Right lung (tissue), 5 donors: Measurements from ENCODE around the gene CCDC74A. TPM values are rescaled to one million over a fixed set of nuclear protein-coding genes. Genes with fewer than 3 reads are reported as not detected.
"Not testable (repeated sequence)": the region's sequence is repeated elsewhere in the genome, so short reads cannot be mapped to it uniquely, and the experiment has no call there.

Experiments used
- DNase-seq, 2 donors: peaks; one replicate each; pipeline ENCODE4 v3.0.0-alpha.2; 2013
- polyA plus RNA-seq, 5 donors: library from polyadenylated mRNA; unstranded; fragments of 120-200 nt; gene quantifications; one replicate each; pipeline versions ENCODE4 v1.2.1 to v1.2.3, GENCODE V29; 2013; ENCODE audit warnings: inconsistent platforms in 1 of 5, low replicate concordance in 1 of 5; ENCODE audit not compliant: insufficient read length in 5 of 5, insufficient read depth in 1 of 5

CCDC74A gene
- polyA plus RNA-seq, 5 donors = 5.9 to 11.2 (median 9.9) TPM

GRCh38 chr2:131495506-131495905 is 32.2 kb upstream of the CCDC74A start:
- DNase-seq = not testable (repeated sequence)

GRCh38 chr2:131498321-131498973 is 29.2 kb upstream of the CCDC74A start:
- DNase-seq = not testable (repeated sequence)

GRCh38 chr2:131503587-131503986 is 24.1 kb upstream of the CCDC74A start:
- DNase-seq = not testable (repeated sequence)

GRCh38 chr2:131504082-131504750 is 23.5 kb upstream of the CCDC74A start:
- DNase-seq = not testable (repeated sequence)

GRCh38 chr2:131509615-131510014 is 18.1 kb upstream of the CCDC74A start:
- no peak for DNase-seq

- not testable (repeated sequence) for DNase-seq
Measured at GRCh38 chr2:131511291-131511968, 16.3 kb upstream of the CCDC74A start.

GRCh38 chr2:131511969-131512870 is 15.5 kb upstream of the CCDC74A start:
- DNase-seq = not testable (repeated sequence)

GRCh38 chr2:131514408-131515166 is 13.1 kb upstream of the CCDC74A start:
- DNase-seq = not testable (repeated sequence)

GRCh38 chr2:131515235-131515634 is 12.5 kb upstream of the CCDC74A start:
- DNase-seq = not testable (repeated sequence)

GRCh38 chr2:131516011-131516410 is 11.7 kb upstream of the CCDC74A start:
- DNase-seq = no peak

GRCh38 chr2:131516621-131517020 is 11.1 kb upstream of the CCDC74A start:
- DNase-seq = not testable (repeated sequence)

GRCh38 chr2:131517106-131517831 is 10.4 kb upstream of the CCDC74A start:
- no peak for DNase-seq

GRCh38 chr2:131517856-131518255 is 9.8 kb upstream of the CCDC74A start:
- DNase-seq = not testable (repeated sequence)

GRCh38 chr2:131518531-131518930 is 9.2 kb upstream of the CCDC74A start:
- not testable (repeated sequence) for DNase-seq

- DNase-seq = no peak
Measured at GRCh38 chr2:131519466-131519865, 8.2 kb upstream of the CCDC74A start.

GRCh38 chr2:131519871-131520470 is 7.7 kb upstream of the CCDC74A start:
- not testable (repeated sequence) for DNase-seq

GRCh38 chr2:131520526-131520925 is 7.2 kb upstream of the CCDC74A start:
- DNase-seq = no peak

GRCh38 chr2:131521524-131521923 is 6.2 kb upstream of the CCDC74A start:
- not testable (repeated sequence) for DNase-seq

GRCh38 chr2:131521961-131522781 is 5.5 kb upstream of the CCDC74A start:
- DNase-seq = no peak
